Panc1 (cell line): ENCODE data around the gene ARL8A. TPM values are rescaled to one million over a fixed set of nuclear protein-coding genes. Genes with fewer than 3 reads are reported as not detected.

Source experiments
- ATAC-seq: fragments of 200-7000 bp; cut with Tn5 transposase; 2 replicates; pipeline ENCODE4 v1.9.1; 2020; ENCODE audit warnings: mild to moderate bottlenecking, moderate library complexity
- BruUV-seq: library from RNA; stranded (reverse); fragments of 400-500 nt; replicated peaks from 2 replicates; lab custom pipeline; 2021; lab: Mats Ljungman, UMichigan
- CTCF ChIA-PET: fragments of 300-600 bp; sonication (Branson Sonifier 250); formaldehyde crosslinking; loops from one replicate; lab custom pipeline; 2022; ENCODE audit warnings: antibody characterized with exemption; lab: Charles Lee
- POLR2A ChIA-PET: fragments of 300-600 bp; sonication (Branson Sonifier 250); formaldehyde crosslinking; loops from one replicate; lab custom pipeline; 2022; ENCODE audit warnings: antibody characterized with exemption; lab: Charles Lee
- DNase-seq: peaks from one replicate; pipeline ENCODE4 v3.0.0-alpha.2; 2010; ENCODE audit warnings: low read depth, low spot score
- H3K27ac ChIP-seq: 2 replicates; pipeline ENCODE4 v1.5.1; 2011; ENCODE audit warnings: mild to moderate bottlenecking, low read length, inconsistent platforms
- H3K27me3 ChIP-seq: fragments of 200-500 bp; sonication (Bioruptor generic); 2 replicates; pipeline ENCODE4 v1.6.0; 2014; ENCODE audit warnings: low read length, inconsistent platforms; ENCODE audit not compliant: control insufficient read depth, insufficient read depth
- H3K36me3 ChIP-seq: fragments of 200-500 bp; sonication (Bioruptor generic); 2 replicates; pipeline ENCODE4 v1.5.1; 2014; ENCODE audit warnings: inconsistent platforms, mild to moderate bottlenecking, low read length, moderate library complexity; ENCODE audit not compliant: control insufficient read depth, insufficient read depth
- H3K4me1 ChIP-seq: 2 replicates; pipeline ENCODE4 v1.5.1; 2011; ENCODE audit warnings: inconsistent platforms, mild to moderate bottlenecking, low read length, moderate library complexity; ENCODE audit not compliant: control insufficient read depth, insufficient read depth
- H3K4me3 ChIP-seq, 2 experiments: 2 replicates each; pipeline ENCODE4 v1.5.1; 2011 to 2012; ENCODE audit warnings: low read depth in 2 of 2, low read length in 2 of 2, mild to moderate bottlenecking in 2 of 2, inconsistent platforms in 1 of 2, moderate library complexity in 1 of 2
- H3K9me3 ChIP-seq: fragments of 200-500 bp; sonication (Bioruptor generic); 2 replicates; pipeline ENCODE4 v1.5.1; 2014; ENCODE audit warnings: low read depth, mild to moderate bottlenecking, inconsistent platforms, low read length, moderate library complexity; ENCODE audit not compliant: control insufficient read depth, insufficient read depth
- SIN3A ChIP-seq: IDR thresholded peaks from 2 replicates; pipeline ENCODE4 v1.6.1; 2012; ENCODE audit warnings: low read depth, mild to moderate bottlenecking, low read length, moderate library complexity, borderline replicate concordance; ENCODE audit not compliant: insufficient read depth
- TCF7L2 ChIP-seq: IDR thresholded peaks from 2 replicates; pipeline ENCODE4 v1.6.1; 2011; ENCODE audit warnings: mild to moderate bottlenecking, low read depth, low read length, inconsistent platforms
- in situ Hi-C: cut with HindIII; loops from 2 replicates; pipeline ENCODE4 v1.10.0; 2016; ENCODE audit warnings: low sequenced_read_pairs, low pct_unique_long_range_greater_than_20kb
- intact Hi-C: fragments of 100-400 bp; cut with micrococcal nuclease; formaldehyde crosslinking; loops from one replicate; pipeline ENCODE4 v1.10.0; 2022; ENCODE audit not compliant: unreplicated experiment
- total RNA-seq: library from RNA; stranded (reverse); gene quantifications from one replicate; pipeline ENCODE4 v1.2.1, GENCODE V29; 2021; ENCODE audit not compliant: unreplicated experiment
- TF ChIP-seq, protein P1 (sequence below), 2 experiments: IDR thresholded peaks; 2 replicates each; pipeline ENCODE4 v1.6.1; 2011 to 2012; ENCODE audit warnings: low read depth in 2 of 2, control low read depth in 1 of 2, low read length in 1 of 2, mild to moderate bottlenecking in 1 of 2, moderate library complexity in 1 of 2; ENCODE audit not compliant: insufficient read depth in 1 of 2
- TF ChIP-seq, protein P2 (sequence below): fragments of 450-650 bp; IDR thresholded peaks from 2 replicates; pipeline ENCODE4 v1.5.1; 2017; ENCODE audit warnings: mild to moderate bottlenecking

Gene ARL8A
- total RNA-seq, 1 experiment from 2014 or later, result 62.6 TPM

DNA sequence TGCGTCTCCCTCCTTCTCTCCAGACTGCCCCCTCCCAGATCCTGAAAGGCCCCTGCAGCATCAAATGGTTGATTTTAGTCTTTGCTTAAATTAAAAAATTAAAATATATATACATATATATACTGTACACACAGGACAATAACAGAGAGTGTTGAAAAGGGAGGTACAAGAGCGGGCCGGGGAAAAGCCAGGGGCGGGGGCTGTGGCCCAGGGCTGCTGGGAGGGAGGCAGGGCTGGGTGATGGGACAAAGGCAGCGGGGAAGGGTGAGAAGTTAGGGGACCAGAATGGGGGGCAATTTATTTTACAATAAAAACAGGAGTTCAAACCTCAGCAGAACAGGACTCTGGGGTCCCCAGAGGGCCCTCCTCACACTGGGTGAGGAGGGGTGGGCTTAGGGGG, 10.5 kb downstream of the ARL8A start:
- H3K4me3 ChIP-seq, result no peak overlapping the region
- intact Hi-C loops, result no loop called here
- no peaks in the 10 kb centered on the region for H3K9me3 ChIP-seq
- no TSS peak for BruUV-seq
- TF ChIP-seq, protein P1, sequence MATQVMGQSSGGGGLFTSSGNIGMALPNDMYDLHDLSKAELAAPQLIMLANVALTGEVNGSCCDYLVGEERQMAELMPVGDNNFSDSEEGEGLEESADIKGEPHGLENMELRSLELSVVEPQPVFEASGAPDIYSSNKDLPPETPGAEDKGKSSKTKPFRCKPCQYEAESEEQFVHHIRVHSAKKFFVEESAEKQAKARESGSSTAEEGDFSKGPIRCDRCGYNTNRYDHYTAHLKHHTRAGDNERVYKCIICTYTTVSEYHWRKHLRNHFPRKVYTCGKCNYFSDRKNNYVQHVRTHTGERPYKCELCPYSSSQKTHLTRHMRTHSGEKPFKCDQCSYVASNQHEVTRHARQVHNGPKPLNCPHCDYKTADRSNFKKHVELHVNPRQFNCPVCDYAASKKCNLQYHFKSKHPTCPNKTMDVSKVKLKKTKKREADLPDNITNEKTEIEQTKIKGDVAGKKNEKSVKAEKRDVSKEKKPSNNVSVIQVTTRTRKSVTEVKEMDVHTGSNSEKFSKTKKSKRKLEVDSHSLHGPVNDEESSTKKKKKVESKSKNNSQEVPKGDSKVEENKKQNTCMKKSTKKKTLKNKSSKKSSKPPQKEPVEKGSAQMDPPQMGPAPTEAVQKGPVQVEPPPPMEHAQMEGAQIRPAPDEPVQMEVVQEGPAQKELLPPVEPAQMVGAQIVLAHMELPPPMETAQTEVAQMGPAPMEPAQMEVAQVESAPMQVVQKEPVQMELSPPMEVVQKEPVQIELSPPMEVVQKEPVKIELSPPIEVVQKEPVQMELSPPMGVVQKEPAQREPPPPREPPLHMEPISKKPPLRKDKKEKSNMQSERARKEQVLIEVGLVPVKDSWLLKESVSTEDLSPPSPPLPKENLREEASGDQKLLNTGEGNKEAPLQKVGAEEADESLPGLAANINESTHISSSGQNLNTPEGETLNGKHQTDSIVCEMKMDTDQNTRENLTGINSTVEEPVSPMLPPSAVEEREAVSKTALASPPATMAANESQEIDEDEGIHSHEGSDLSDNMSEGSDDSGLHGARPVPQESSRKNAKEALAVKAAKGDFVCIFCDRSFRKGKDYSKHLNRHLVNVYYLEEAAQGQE (IDR thresholded peaks at IDR 0.05; ENCODE audit: insufficient read depth in 1 of 2, low read depth in 2 of 2, low read length in 1 of 2), result no peak
- TF ChIP-seq TCF7L2 (no peak), SIN3A (no peak)
- TF ChIP-seq, protein P2, sequence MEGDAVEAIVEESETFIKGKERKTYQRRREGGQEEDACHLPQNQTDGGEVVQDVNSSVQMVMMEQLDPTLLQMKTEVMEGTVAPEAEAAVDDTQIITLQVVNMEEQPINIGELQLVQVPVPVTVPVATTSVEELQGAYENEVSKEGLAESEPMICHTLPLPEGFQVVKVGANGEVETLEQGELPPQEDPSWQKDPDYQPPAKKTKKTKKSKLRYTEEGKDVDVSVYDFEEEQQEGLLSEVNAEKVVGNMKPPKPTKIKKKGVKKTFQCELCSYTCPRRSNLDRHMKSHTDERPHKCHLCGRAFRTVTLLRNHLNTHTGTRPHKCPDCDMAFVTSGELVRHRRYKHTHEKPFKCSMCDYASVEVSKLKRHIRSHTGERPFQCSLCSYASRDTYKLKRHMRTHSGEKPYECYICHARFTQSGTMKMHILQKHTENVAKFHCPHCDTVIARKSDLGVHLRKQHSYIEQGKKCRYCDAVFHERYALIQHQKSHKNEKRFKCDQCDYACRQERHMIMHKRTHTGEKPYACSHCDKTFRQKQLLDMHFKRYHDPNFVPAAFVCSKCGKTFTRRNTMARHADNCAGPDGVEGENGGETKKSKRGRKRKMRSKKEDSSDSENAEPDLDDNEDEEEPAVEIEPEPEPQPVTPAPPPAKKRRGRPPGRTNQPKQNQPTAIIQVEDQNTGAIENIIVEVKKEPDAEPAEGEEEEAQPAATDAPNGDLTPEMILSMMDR, result no peak
- in situ Hi-C loops, result no loop called here
- H3K27ac ChIP-seq, result no peak overlapping the region
- no peak for ATAC-seq
- H3K4me1 ChIP-seq, result peaks cover 5% of the 10 kb centered on the region; the same call in 1 of the 2 replicates
- H3K36me3 ChIP-seq, result peaks cover 6% of the 10 kb centered on the region
- CTCF ChIA-PET, result interaction anchor here (0.7 to 1.2 kb wide), 2 partner anchors 14 to 651 kb away, joined by 3 read pairs; no protein-coding TSS in a partner anchor
- POLR2A ChIA-PET, result no interaction called here
- H3K27me3 ChIP-seq, result no peaks in the 10 kb centered on the region
- DNase-seq, result no peak

DNA sequence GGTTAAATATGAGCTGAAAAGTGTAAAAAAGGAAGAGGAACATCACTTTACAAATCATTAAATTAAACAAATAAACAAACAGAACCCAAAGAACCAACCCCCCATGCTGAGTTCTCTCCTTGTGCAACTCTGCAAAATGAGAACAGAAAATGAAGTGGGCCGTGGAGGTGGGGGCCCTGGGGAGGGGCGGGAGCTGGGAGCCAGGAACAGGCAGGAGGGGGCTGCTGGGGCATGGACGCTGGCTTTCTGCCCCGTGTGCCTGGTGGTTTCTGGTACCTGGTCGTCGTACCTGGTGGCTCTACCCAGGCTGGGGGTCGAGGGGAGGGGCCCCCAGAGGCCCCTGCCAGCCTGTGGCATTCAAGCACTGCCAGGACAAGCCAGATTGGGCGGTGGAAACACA, 11.0 kb downstream of the ARL8A start:
- H3K27me3 ChIP-seq, result no peaks in the 10 kb centered on the region
- no TSS peak for BruUV-seq

More for the DNA sequence above, 11.0 kb downstream of the ARL8A start:
- ChIA-PET POLR2A (interaction anchor here (0.7 kb wide), 1 partner anchor 27 kb away, joined by 3 read pairs; no protein-coding TSS in a partner anchor), CTCF (interaction anchor here (0.6 to 1.2 kb wide), 2 partner anchors 14 to 44 kb away, joined by 3 read pairs; no protein-coding TSS in a partner anchor)
- ATAC-seq (no peak), DNase-seq (no peak)
- in situ Hi-C loops, result no loop called here
- intact Hi-C loops, result no loop called here
- Histone ChIP-seq H3K27ac (no peak overlapping the region), H3K36me3 (peaks cover 6% of the 10 kb centered on the region), H3K4me1 (peaks cover 5% of the 10 kb centered on the region; the same call in 1 of the 2 replicates), H3K9me3 (no peaks in the 10 kb centered on the region), H3K4me3 (no peak overlapping the region)
- TF ChIP-seq, protein P1 (IDR thresholded peaks at IDR 0.05; ENCODE audit: insufficient read depth in 1 of 2, low read depth in 2 of 2, low read length in 1 of 2), result no peak
- TF ChIP-seq, protein P2, result no peak
- TF ChIP-seq SIN3A (no peak), TCF7L2 (no peak)
